ENCODE data around the gene MEIG1. TPM values are rescaled to one million over a fixed set of nuclear protein-coding genes. Genes with fewer than 3 reads are reported as not detected.
"Not testable (repeated sequence)": the region's sequence is repeated elsewhere in the genome, so short reads cannot be mapped to it uniquely, and the experiment has no call there.

The MEIG1 gene
- total RNA-seq, 1 experiment from 2014 or later: not detected

GRCh38 chr10:14942147-14942949, 16.8 kb upstream of the MEIG1 start:
- H3K4me3 ChIP-seq; H3K27me3 ChIP-seq (replicated peaks); H3K9me3 ChIP-seq (replicated peaks); H3K4me1 ChIP-seq (replicated peaks); DNase-seq (ENCODE audit: low read depth in 1 of 2, low spot score in 2 of 2); H3K27ac ChIP-seq: not testable (repeated sequence)
- peaks cover 33% of the 10 kb centered on the region for H3K36me3 ChIP-seq

GRCh38 chr10:14942950-14943338, 16.2 kb upstream of the MEIG1 start:
- H3K27me3 ChIP-seq (replicated peaks); H3K27ac ChIP-seq; H3K9me3 ChIP-seq (replicated peaks); H3K4me1 ChIP-seq (replicated peaks); H3K4me3 ChIP-seq; DNase-seq (ENCODE audit: low read depth in 1 of 2, low spot score in 2 of 2): not testable (repeated sequence)
- H3K36me3 ChIP-seq: peaks cover 39% of the 10 kb centered on the region

- no peak for DNase-seq (ENCODE audit: low read depth in 1 of 2, low spot score in 2 of 2)
- H3K9me3 ChIP-seq (replicated peaks): no peaks in the 10 kb centered on the region
- H3K27ac ChIP-seq: no peak overlapping the region
- no peaks in the 10 kb centered on the region for H3K4me1 ChIP-seq (replicated peaks)
- peaks cover 53% of the 10 kb centered on the region for H3K36me3 ChIP-seq
- H3K4me3 ChIP-seq: no peak overlapping the region
- no peaks in the 10 kb centered on the region for H3K27me3 ChIP-seq (replicated peaks)
These were observed 14.1 kb upstream of the MEIG1 start for GRCh38 chr10:14945108-14945507.

GRCh38 chr10:14947268-14947667, 11.9 kb upstream of the MEIG1 start:
- Histone ChIP-seq H3K4me1 (replicated peaks) (no peaks in the 10 kb centered on the region), H3K27me3 (replicated peaks) (no peaks in the 10 kb centered on the region), H3K9me3 (replicated peaks) (no peaks in the 10 kb centered on the region), H3K36me3 (peaks cover 65% of the 10 kb centered on the region), H3K4me3 (no peak overlapping the region), H3K27ac (no peak overlapping the region)
- DNase-seq (ENCODE audit: low read depth in 1 of 2, low spot score in 2 of 2): no peak

GRCh38 chr10:14949291-14949690, 9.9 kb upstream of the MEIG1 start:
- H3K27me3 ChIP-seq (replicated peaks): no peaks in the 10 kb centered on the region
- H3K4me1 ChIP-seq (replicated peaks): peaks cover 7% of the 10 kb centered on the region
- no peak overlapping the region for H3K27ac ChIP-seq
- H3K36me3 ChIP-seq: peaks cover 64% of the 10 kb centered on the region
- no peak overlapping the region for H3K4me3 ChIP-seq
- DNase-seq (ENCODE audit: low read depth in 1 of 2, low spot score in 2 of 2): no peak
- no peaks in the 10 kb centered on the region for H3K9me3 ChIP-seq (replicated peaks)

- H3K36me3 ChIP-seq: peaks cover 35% of the 10 kb centered on the region
- H3K4me1 ChIP-seq (replicated peaks): peaks cover 14% of the 10 kb centered on the region
- no peaks in the 10 kb centered on the region for H3K27me3 ChIP-seq (replicated peaks)
- H3K9me3 ChIP-seq (replicated peaks): no peaks in the 10 kb centered on the region
- H3K4me3 ChIP-seq: peak overlapping the region; percentile 64
- DNase-seq (ENCODE audit: low read depth in 1 of 2, low spot score in 2 of 2): no peak
- peak overlapping the region; percentile 70 for H3K27ac ChIP-seq
These were observed 6.3 kb upstream of the MEIG1 start for GRCh38 chr10:14952851-14953423.

- Histone ChIP-seq H3K4me3 (peak overlapping the region; percentile 64), H3K27me3 (replicated peaks) (no peaks in the 10 kb centered on the region)
- peak; percentile 66 to 86 for DNase-seq (ENCODE audit: low read depth in 1 of 2, low spot score in 2 of 2)
These were observed 5.7 kb upstream of the MEIG1 start for GRCh38 chr10:14953424-14954000.

GRCh38 chr10:14954001-14954770, 5.0 kb upstream of the MEIG1 start, which contains the start of gene DCLRE1C:
Gene DCLRE1C (minus strand): TSS chr10:14954096. CDS start chr10:14954010, 86 bp downstream.
- Histone ChIP-seq H3K4me1 (replicated peaks) (peaks cover 14% of the 10 kb centered on the region), H3K4me3 (peak within 1 kb of the TSS; percentile 64), H3K36me3 (peaks cover 25% of the 10 kb centered on the region), H3K27me3 (replicated peaks) (no peaks in the 10 kb centered on the region), H3K9me3 (replicated peaks) (no peaks in the 10 kb centered on the region), H3K27ac (peak within 1 kb of the TSS; percentile 70)
- DNase-seq (ENCODE audit: low read depth in 1 of 2, low spot score in 2 of 2): peak; percentile 91 to 93

More at GRCh38 chr10:14953424-14954000, 5.7 kb upstream of the MEIG1 start:
- H3K4me1 ChIP-seq (replicated peaks): peaks cover 14% of the 10 kb centered on the region
- no peaks in the 10 kb centered on the region for H3K9me3 ChIP-seq (replicated peaks)
- H3K27ac ChIP-seq: peak overlapping the region; percentile 70
- peaks cover 31% of the 10 kb centered on the region for H3K36me3 ChIP-seq

- Histone ChIP-seq H3K27ac (peak overlapping the region; percentile 70), H3K27me3 (replicated peaks) (no peaks in the 10 kb centered on the region), H3K9me3 (replicated peaks) (no peaks in the 10 kb centered on the region), H3K36me3 (peaks cover 18% of the 10 kb centered on the region; the same call in 1 of the 2 replicates), H3K4me1 (replicated peaks) (peaks cover 14% of the 10 kb centered on the region), H3K4me3 (peak overlapping the region; percentile 64; the same call in 1 of the 2 replicates)
- DNase-seq (ENCODE audit: low read depth in 1 of 2, low spot score in 2 of 2): no peak
These were observed 4.3 kb upstream of the MEIG1 start for GRCh38 chr10:14954934-14955333.

- no peak overlapping the region for H3K27ac ChIP-seq
- H3K9me3 ChIP-seq (replicated peaks): no peaks in the 10 kb centered on the region
- H3K36me3 ChIP-seq: no peaks in the 10 kb centered on the region
- H3K27me3 ChIP-seq (replicated peaks): no peaks in the 10 kb centered on the region
- H3K4me1 ChIP-seq (replicated peaks): peaks cover 11% of the 10 kb centered on the region; the same call in 1 of the 2 replicates
- no peak for DNase-seq (ENCODE audit: low read depth in 1 of 2, low spot score in 2 of 2)
- peak overlapping the region; percentile 61 for H3K4me3 ChIP-seq
These were observed 342 bp upstream of the MEIG1 start for GRCh38 chr10:14958872-14959220.

GRCh38 chr10:14967897-14968296, 8.7 kb downstream of the MEIG1 start:
- no peak for DNase-seq (ENCODE audit: low read depth in 1 of 2, low spot score in 2 of 2)
- H3K4me3 ChIP-seq: no peak overlapping the region
- H3K27ac ChIP-seq: no peak overlapping the region
- no peaks in the 10 kb centered on the region; the same call in 1 of the 2 replicates for H3K27me3 ChIP-seq (replicated peaks)
- no peaks in the 10 kb centered on the region for H3K36me3 ChIP-seq
- no peaks in the 10 kb centered on the region for H3K9me3 ChIP-seq (replicated peaks)
- H3K4me1 ChIP-seq (replicated peaks): no peaks in the 10 kb centered on the region

- no peaks in the 10 kb centered on the region for H3K4me1 ChIP-seq (replicated peaks)
- no peak overlapping the region for H3K27ac ChIP-seq
- no peaks in the 10 kb centered on the region for H3K36me3 ChIP-seq
- no peaks in the 10 kb centered on the region for H3K9me3 ChIP-seq (replicated peaks)
- DNase-seq (ENCODE audit: low read depth in 1 of 2, low spot score in 2 of 2): no peak
- H3K4me3 ChIP-seq: no peak overlapping the region
- no peaks in the 10 kb centered on the region; the same call in 1 of the 2 replicates for H3K27me3 ChIP-seq (replicated peaks)
These were observed 12.8 kb downstream of the MEIG1 start for GRCh38 chr10:14971867-14972448.
